Kidney (tissue), 14 donors: ENCODE data around the gene CFDP1. TPM values are rescaled to one million over a fixed set of nuclear protein-coding genes. Genes with fewer than 3 reads are reported as not detected.
A peak's percentile ranks its signal among the peaks of the same experiment; 100 is the strongest.

Experiments
- DNase-seq, 5 donors: peaks; one replicate each; pipeline ENCODE4 v3.0.0-alpha.2; 2013 to 2020
- FAIRE-seq: peaks from 2 replicates; lab custom pipeline; 2012; peaks lifted over from hg19 to GRCh38; lab: Jason Lieb, UNC
- H3K27ac ChIP-seq, 2 donors: one replicate each; pipeline ENCODE4 v1.7.0; 2013; ENCODE audit warnings: low read depth in 2 of 2, low read length in 2 of 2, inconsistent platforms in 1 of 2
- H3K27me3 ChIP-seq: one replicate; pipeline ENCODE4 v1.7.1; 2013; ENCODE audit warnings: low read length, inconsistent platforms; ENCODE audit not compliant: control insufficient read depth, insufficient read depth
- H3K36me3 ChIP-seq, 3 donors: one replicate each; pipeline versions ENCODE4 v1.7.0 to v1.7.1; 2013; ENCODE audit warnings: low read length in 3 of 3, control low read depth in 1 of 3, inconsistent platforms in 1 of 3; ENCODE audit not compliant: insufficient read depth in 3 of 3, control insufficient read depth in 2 of 3
- H3K4me1 ChIP-seq, 3 donors: one replicate each; pipeline versions ENCODE4 v1.7.0 to v1.7.1; 2013; ENCODE audit warnings: low read length in 3 of 3, inconsistent platforms in 1 of 3, low read depth in 1 of 3; ENCODE audit not compliant: control insufficient read depth in 2 of 3, insufficient read depth in 2 of 3
- H3K4me3 ChIP-seq, 3 donors: one replicate each; pipeline versions ENCODE4 v1.7.0 to v1.8.1; 2013; ENCODE audit warnings: low read length in 3 of 3, control low read depth in 1 of 3, inconsistent platforms in 1 of 3
- H3K9ac ChIP-seq, 3 donors: one replicate each; pipeline versions ENCODE4 v1.7.0 to v1.7.1; 2013; ENCODE audit warnings: low read length in 3 of 3, control low read depth in 1 of 3, inconsistent platforms in 1 of 3
- H3K9me3 ChIP-seq, 3 donors: one replicate each; pipeline versions ENCODE4 v1.7.0 to v1.7.1; 2013; ENCODE audit warnings: low read length in 3 of 3, control low read depth in 1 of 3, inconsistent platforms in 1 of 3; ENCODE audit not compliant: control insufficient read depth in 2 of 3, insufficient read depth in 1 of 3
- CTCF ChIP-seq: IDR thresholded peaks from 3 replicates; pipeline ENCODE4 v1.5.1; 2012; ENCODE audit warnings: mild to moderate bottlenecking, moderate library complexity, borderline replicate concordance; ENCODE audit not compliant: insufficient read depth; ENCODE audit errors: extremely low read depth
- intact Hi-C: fragments of 100-400 bp; cut with DNase I; formaldehyde crosslinking; loops from one replicate; pipeline ENCODE4 v1.11.1; 2022
- polyA plus RNA-seq: library from polyadenylated mRNA; stranded (reverse); fragments of 350-450 nt; fragmentation: Illumina TruSeq; extraction: RNeasy Lipid Tissue Mini Kit (QIAGEN cat#74804); gene quantifications from one replicate; pipeline ENCODE4 v1.2.3, GENCODE V29; 2014; ENCODE audit warnings: low read depth, low replicate concordance; ENCODE audit not compliant: insufficient read depth
- total RNA-seq: library from RNA; stranded (reverse); fragmentation: NEBNext Ultra II Directional; extraction: Animal tissue kit (Norgen Biotek cat#: 25700); gene quantifications from one replicate; pipeline ENCODE4 v1.2.1, GENCODE V29; 2021
- donor health status: control.
- donor health status: control.
- donor health status: control.
- donor health status: control.
- donor health status: control.
- donor health status: DM: yes; HTN: yes; CAD: no.
- donor health status: Normal renal cell carcinoma (clear cell type).

The CFDP1 gene
- total and polyA plus RNA-seq, 2 donors from 2014 or later, result 53.5 to 148 TPM

- DNase-seq, result peak in 1 of 5 donors; percentile 11
- TF ChIP-seq CTCF, result no peak
- Histone ChIP-seq H3K9ac (no peak overlapping the region), H3K27me3 (no peaks in the 10 kb centered on the region), H3K9me3 (no peaks in the 10 kb centered on the region), H3K4me1 (peaks cover 0 to 3% (median 0%) of the 10 kb centered on the region in 3 donors), H3K27ac (no peak overlapping the region), H3K4me3 (no peak overlapping the region), H3K36me3 (peaks cover 0 to 8% (median 0%) of the 10 kb centered on the region in 3 donors)
- no peak for FAIRE-seq
- intact Hi-C loops, result no loop called here
These were observed 19.3 kb upstream of the CFDP1 start for GRCh38 chr16:75452464-75453190.

- Histone ChIP-seq H3K27ac (no peak overlapping the region), H3K9ac (no peak overlapping the region), H3K4me3 (no peak overlapping the region), H3K9me3 (no peaks in the 10 kb centered on the region), H3K27me3 (no peaks in the 10 kb centered on the region), H3K36me3 (peaks cover 0 to 7% (median 6%) of the 10 kb centered on the region in 3 donors), H3K4me1 (no peaks in the 10 kb centered on the region)
- FAIRE-seq (no peak), DNase-seq (no peak)
- no peak for TF ChIP-seq CTCF
- intact Hi-C loops, result no loop called here
These were observed 13.1 kb upstream of the CFDP1 start for GRCh38 chr16:75446416-75446815.

- Histone ChIP-seq H3K36me3 (peaks cover 0 to 6% (median 4%) of the 10 kb centered on the region in 3 donors), H3K9me3 (no peaks in the 10 kb centered on the region), H3K27me3 (no peaks in the 10 kb centered on the region), H3K9ac (no peak overlapping the region), H3K4me1 (no peaks in the 10 kb centered on the region), H3K4me3 (no peak overlapping the region), H3K27ac (no peak overlapping the region)
- no peak for TF ChIP-seq CTCF
- intact Hi-C loops, result no loop called here
- DNase-seq, result no peak
- no peak for FAIRE-seq
These were observed 12.0 kb upstream of the CFDP1 start for GRCh38 chr16:75445298-75445697.

GRCh38 chr16:75443298-75443697 lies 10.0 kb upstream of the CFDP1 start:
- no peak for FAIRE-seq

More at GRCh38 chr16:75443298-75443697, 10.0 kb upstream of the CFDP1 start:
- H3K4me3 ChIP-seq, result no peak overlapping the region
- TF ChIP-seq CTCF, result no peak
- H3K9ac ChIP-seq, result no peak overlapping the region
- H3K9me3 ChIP-seq, result no peaks in the 10 kb centered on the region
- DNase-seq, result no peak
- peaks cover 0 to 6% (median 0%) of the 10 kb centered on the region in 3 donors for H3K36me3 ChIP-seq
- no peaks in the 10 kb centered on the region for H3K4me1 ChIP-seq
- no peak overlapping the region for H3K27ac ChIP-seq
- H3K27me3 ChIP-seq, result no peaks in the 10 kb centered on the region
- intact Hi-C loops, result no loop called here
